Osteocyte (in vitro differentiated cells): Measurements from ENCODE around the gene FFAR1. TPM values are rescaled to one million over a fixed set of nuclear protein-coding genes. Genes with fewer than 3 reads are reported as not detected.
A peak's percentile ranks its signal among the peaks of the same experiment; 100 is the strongest.

ENCODE experiments used
- DNase-seq: peaks from one replicate; pipeline ENCODE4 v3.0.0; 2021; ENCODE audit warnings: mixed read lengths; ENCODE audit not compliant: unreplicated experiment; ENCODE audit errors: extremely low spot score
- H3K27ac Mint-ChIP-seq: one replicate; pipeline ENCODE4 v1.8.0; 2021; ENCODE audit warnings: mild to moderate bottlenecking, mixed read lengths; ENCODE audit not compliant: unreplicated experiment
- H3K27me3 Mint-ChIP-seq: one replicate; pipeline ENCODE4 v1.8.0; 2021; ENCODE audit warnings: mixed read lengths; ENCODE audit not compliant: unreplicated experiment
- H3K36me3 Mint-ChIP-seq: one replicate; pipeline ENCODE4 v1.8.0; 2021; ENCODE audit warnings: mixed read lengths; ENCODE audit not compliant: unreplicated experiment
- H3K4me1 Mint-ChIP-seq: one replicate; pipeline ENCODE4 v1.8.0; 2021; ENCODE audit warnings: mixed read lengths; ENCODE audit not compliant: unreplicated experiment
- H3K4me3 Mint-ChIP-seq: one replicate; pipeline ENCODE4 v1.8.0; 2021; ENCODE audit warnings: mild to moderate bottlenecking, moderate library complexity, mixed read lengths; ENCODE audit not compliant: unreplicated experiment
- H3K9me3 Mint-ChIP-seq: one replicate; pipeline ENCODE4 v1.8.0; 2021; ENCODE audit warnings: mixed read lengths; ENCODE audit not compliant: unreplicated experiment
- CTCF ChIP-seq: fragments of 200-600 bp; sonication (generic); IDR thresholded peaks from 2 replicates; pipeline ENCODE4 v1.5.0; 2021; ENCODE audit warnings: antibody characterized with exemption, mild to moderate bottlenecking, moderate library complexity
- total RNA-seq: library from RNA; stranded (reverse); gene quantifications from 2 replicates; pipeline ENCODE4 v1.2.1, GENCODE V29; 2021

FFAR1 gene
- total RNA-seq, 1 donor from 2014 or later, result not detected

GRCh38 chr19:35352177-35352447 is 4.4 kb downstream of the FFAR1 start:
- H3K27me3 Mint-ChIP-seq, result peaks cover 13% of the 10 kb centered on the region
- H3K4me3 Mint-ChIP-seq, result no peak overlapping the region
- no peak overlapping the region for H3K27ac Mint-ChIP-seq
- H3K4me1 Mint-ChIP-seq, result no peaks in the 10 kb centered on the region
- no peaks in the 10 kb centered on the region for H3K36me3 Mint-ChIP-seq
- no peak for DNase-seq
- TF ChIP-seq CTCF, result no peak
- H3K9me3 Mint-ChIP-seq, result no peaks in the 10 kb centered on the region

- Mint-ChIP-seq H3K4me1 (no peaks in the 10 kb centered on the region), H3K36me3 (no peaks in the 10 kb centered on the region), H3K4me3 (no peak overlapping the region), H3K9me3 (no peaks in the 10 kb centered on the region), H3K27ac (no peak overlapping the region), H3K27me3 (peaks cover 11% of the 10 kb centered on the region)
- TF ChIP-seq CTCF, result peak; percentile 72
- DNase-seq, result no peak
Observed at GRCh38 chr19:35352448-35353304, 5.0 kb downstream of the FFAR1 start.

GRCh38 chr19:35353635-35354034 is 5.9 kb downstream of the FFAR1 start:
- H3K36me3 Mint-ChIP-seq, result no peaks in the 10 kb centered on the region
- no peak for TF ChIP-seq CTCF
- no peak for DNase-seq
- no peaks in the 10 kb centered on the region for H3K4me1 Mint-ChIP-seq
- no peak overlapping the region for H3K27ac Mint-ChIP-seq
- no peak overlapping the region for H3K4me3 Mint-ChIP-seq
- H3K9me3 Mint-ChIP-seq, result no peaks in the 10 kb centered on the region
- peaks cover 11% of the 10 kb centered on the region for H3K27me3 Mint-ChIP-seq

- H3K27ac Mint-ChIP-seq, result no peak overlapping the region
- no peak for DNase-seq
- no peak overlapping the region for H3K4me3 Mint-ChIP-seq
- H3K27me3 Mint-ChIP-seq, result peaks cover 8% of the 10 kb centered on the region
- no peaks in the 10 kb centered on the region for H3K4me1 Mint-ChIP-seq
- H3K36me3 Mint-ChIP-seq, result no peaks in the 10 kb centered on the region
- no peaks in the 10 kb centered on the region for H3K9me3 Mint-ChIP-seq
- TF ChIP-seq CTCF, result no peak
Observed at GRCh38 chr19:35354898-35355297, 7.2 kb downstream of the FFAR1 start.

GRCh38 chr19:35355791-35356460 is 8.2 kb downstream of the FFAR1 start:
- DNase-seq, result no peak
- H3K9me3 Mint-ChIP-seq, result no peaks in the 10 kb centered on the region
- no peak for TF ChIP-seq CTCF

More at GRCh38 chr19:35355791-35356460, 8.2 kb downstream of the FFAR1 start:
- Mint-ChIP-seq H3K36me3 (no peaks in the 10 kb centered on the region), H3K27me3 (peaks cover 8% of the 10 kb centered on the region), H3K27ac (no peak overlapping the region), H3K4me3 (no peak overlapping the region), H3K4me1 (no peaks in the 10 kb centered on the region)
